ENCODE results near the gene TMEM178A.
"Not testable (repeated sequence)": the region's sequence is repeated elsewhere in the genome, so short reads cannot be mapped to it uniquely, and the experiment has no call there.

TMEM178A gene

GRCh38 chr2:39623917-39624316 is 41.8 kb upstream of the TMEM178A start:
- no peak for TF ChIP-seq CTCF (conservative IDR thresholded peaks at IDR 0.05; ENCODE audit: control insufficient read depth, insufficient read depth, low read depth, low read length)
- no peak for DNase-seq (ENCODE audit: low read depth)
- H3K4me3 ChIP-seq (ENCODE audit: control insufficient read depth, low read depth, low read length), result no peak overlapping the region

- no peak for DNase-seq (ENCODE audit: low read depth)
- no peak overlapping the region for H3K4me3 ChIP-seq (ENCODE audit: control insufficient read depth, low read depth, low read length)
- no peak for TF ChIP-seq CTCF (conservative IDR thresholded peaks at IDR 0.05; ENCODE audit: control insufficient read depth, insufficient read depth, low read depth, low read length)
Observed at GRCh38 chr2:39625193-39625926, 40.4 kb upstream of the TMEM178A start.

GRCh38 chr2:39625927-39626270 is 39.8 kb upstream of the TMEM178A start:
- no peak for TF ChIP-seq CTCF (conservative IDR thresholded peaks at IDR 0.05; ENCODE audit: control insufficient read depth, insufficient read depth, low read depth, low read length)
- H3K4me3 ChIP-seq (ENCODE audit: control insufficient read depth, low read depth, low read length), result no peak overlapping the region
- no peak for DNase-seq (ENCODE audit: low read depth)

- not testable (repeated sequence) for DNase-seq (ENCODE audit: low read depth); H3K4me3 ChIP-seq (ENCODE audit: control insufficient read depth, low read depth, low read length)
Observed at GRCh38 chr2:39628346-39628745, 37.4 kb upstream of the TMEM178A start.

- no peak for DNase-seq (ENCODE audit: low read depth)
- H3K4me3 ChIP-seq (ENCODE audit: control insufficient read depth, low read depth, low read length), result no peak overlapping the region
- TF ChIP-seq CTCF (conservative IDR thresholded peaks at IDR 0.05; ENCODE audit: control insufficient read depth, insufficient read depth, low read depth, low read length), result no peak
Observed at GRCh38 chr2:39629646-39630045, 36.1 kb upstream of the TMEM178A start.

- no peak for DNase-seq (ENCODE audit: low read depth)
- no peak overlapping the region for H3K4me3 ChIP-seq (ENCODE audit: control insufficient read depth, low read depth, low read length)
- TF ChIP-seq CTCF (conservative IDR thresholded peaks at IDR 0.05; ENCODE audit: control insufficient read depth, insufficient read depth, low read depth, low read length), result no peak
Observed at GRCh38 chr2:39631256-39631655, 34.5 kb upstream of the TMEM178A start.

- DNase-seq (ENCODE audit: low read depth), result peak; percentile 90
- TF ChIP-seq CTCF (conservative IDR thresholded peaks at IDR 0.05; ENCODE audit: control insufficient read depth, insufficient read depth, low read depth, low read length), result no peak
- no peak overlapping the region for H3K4me3 ChIP-seq (ENCODE audit: control insufficient read depth, low read depth, low read length)
Observed at GRCh38 chr2:39631718-39632117, 34.0 kb upstream of the TMEM178A start.

Data from fibroblast of mammary gland (primary cell).